CD4-positive, alpha-beta T cell treated with Interleukin-4 for 1 hour (primary cell): ENCODE results near the gene SPG21.

Experiments
- DNase-seq, 2 donors: peaks; one replicate each; pipeline ENCODE4 v3.0.0-alpha.2; 2020 to 2022

Gene SPG21

GRCh38 chr15:64934023-64934422 lies 55.7 kb downstream of the SPG21 start:
- no peak for DNase-seq

- no peak for DNase-seq
These were observed 58.3 kb downstream of the SPG21 start for GRCh38 chr15:64931381-64931780.

- DNase-seq, result no peak
These were observed 58.8 kb downstream of the SPG21 start for GRCh38 chr15:64930778-64931371.

- no peak for DNase-seq
These were observed 59.6 kb downstream of the SPG21 start for GRCh38 chr15:64930019-64930652.

- DNase-seq, result no peak
These were observed 61.0 kb downstream of the SPG21 start for GRCh38 chr15:64928626-64929220.

GRCh38 chr15:64926661-64927060 lies 63.1 kb downstream of the SPG21 start:
- no peak for DNase-seq

- DNase-seq, result no peak
These were observed 64.1 kb downstream of the SPG21 start for GRCh38 chr15:64925335-64926330.

- DNase-seq, result no peak
These were observed 66.2 kb downstream of the SPG21 start for GRCh38 chr15:64923546-64923945.

GRCh38 chr15:64921711-64922110 lies 68.0 kb downstream of the SPG21 start:
- no peak for DNase-seq

GRCh38 chr15:64919721-64920120 lies 70.0 kb downstream of the SPG21 start:
- DNase-seq, result no peak

- DNase-seq, result no peak
These were observed 72.5 kb downstream of the SPG21 start for GRCh38 chr15:64917211-64917610.

GRCh38 chr15:64916365-64916764 lies 73.3 kb downstream of the SPG21 start:
- DNase-seq, result no peak

GRCh38 chr15:64915518-64916227 lies 74.0 kb downstream of the SPG21 start:
- DNase-seq, result no peak
